Measurements from ENCODE around the gene NKPD1. TPM values are rescaled to one million over a fixed set of nuclear protein-coding genes. Genes with fewer than 3 reads are reported as not detected.

NKPD1 gene
- total and polyA plus RNA-seq, 10 of the 15 experiments (the other 5 are each of a cell fraction or from before 2014, with no cell fraction given): 0.05 to 0.18 (median 0.06) TPM; not detected in 7

DNA sequence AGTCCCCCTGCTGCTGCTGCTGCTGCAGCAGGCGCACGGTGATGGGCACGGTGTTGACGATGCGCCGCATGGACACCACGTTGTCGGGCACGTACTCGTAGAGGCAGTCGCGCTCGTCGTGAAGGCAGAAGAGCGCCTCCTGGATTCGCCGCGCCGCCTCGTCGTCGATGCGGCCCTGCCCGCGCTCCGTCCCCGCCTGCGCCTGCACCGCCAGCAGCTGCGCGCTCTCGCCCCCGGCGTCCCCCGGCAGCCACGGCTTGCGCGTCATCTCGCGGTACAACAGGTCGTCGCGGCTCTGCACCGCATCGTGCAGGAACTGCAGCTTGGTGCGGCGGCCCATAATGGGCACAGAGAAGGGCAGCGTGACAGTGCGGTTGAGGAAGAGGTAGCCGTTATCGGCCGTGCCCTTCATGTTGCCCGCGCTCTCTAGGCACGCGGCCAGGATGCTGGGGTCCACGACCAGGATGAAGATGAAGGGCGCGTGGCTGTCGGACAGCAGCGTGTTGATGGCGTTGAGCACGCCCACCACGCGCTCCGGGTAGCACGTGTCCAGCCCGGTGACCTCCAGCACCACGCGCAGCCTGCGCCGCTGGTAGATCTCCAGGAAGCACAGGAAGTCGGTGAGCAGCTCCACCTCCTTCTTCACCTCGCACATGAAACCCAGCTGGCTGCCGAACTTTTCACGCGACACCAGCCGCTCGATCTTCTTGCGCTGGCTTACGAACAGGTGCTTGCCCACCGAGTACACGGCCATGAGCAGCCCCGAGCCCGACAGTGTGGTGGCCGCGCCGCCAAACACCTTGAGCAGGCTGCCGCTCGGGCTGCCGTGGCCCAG, 8.1 kb downstream of the NKPD1 start (continued):
- TF ChIP-seq TBL1XR1 (IDR thresholded peaks at IDR 0.05; ENCODE audit: low read depth, low read length) (no peak), MYC (IDR thresholded peaks at IDR 0.05; ENCODE audit: insufficient read depth, insufficient read length, insufficient replicate concordance, low read length, severe bottlenecking) (peak; percentile 80), BCL11A (IDR thresholded peaks at IDR 0.05; ENCODE audit: low read depth, low read length) (no peak), HDAC6 (IDR thresholded peaks at IDR 0.05; ENCODE audit: unreplicated experiment) (peak; percentile 73), NFYA (IDR thresholded peaks at IDR 0.05; ENCODE audit: borderline replicate concordance, low read depth, low read length) (no peak)
- TF ChIP-seq, protein P1, sequence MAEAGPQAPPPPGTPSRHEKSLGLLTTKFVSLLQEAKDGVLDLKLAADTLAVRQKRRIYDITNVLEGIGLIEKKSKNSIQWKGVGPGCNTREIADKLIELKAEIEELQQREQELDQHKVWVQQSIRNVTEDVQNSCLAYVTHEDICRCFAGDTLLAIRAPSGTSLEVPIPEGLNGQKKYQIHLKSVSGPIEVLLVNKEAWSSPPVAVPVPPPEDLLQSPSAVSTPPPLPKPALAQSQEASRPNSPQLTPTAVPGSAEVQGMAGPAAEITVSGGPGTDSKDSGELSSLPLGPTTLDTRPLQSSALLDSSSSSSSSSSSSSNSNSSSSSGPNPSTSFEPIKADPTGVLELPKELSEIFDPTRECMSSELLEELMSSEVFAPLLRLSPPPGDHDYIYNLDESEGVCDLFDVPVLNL (IDR thresholded peaks at IDR 0.05; ENCODE audit: low read depth, low read length): no peak

DNA sequence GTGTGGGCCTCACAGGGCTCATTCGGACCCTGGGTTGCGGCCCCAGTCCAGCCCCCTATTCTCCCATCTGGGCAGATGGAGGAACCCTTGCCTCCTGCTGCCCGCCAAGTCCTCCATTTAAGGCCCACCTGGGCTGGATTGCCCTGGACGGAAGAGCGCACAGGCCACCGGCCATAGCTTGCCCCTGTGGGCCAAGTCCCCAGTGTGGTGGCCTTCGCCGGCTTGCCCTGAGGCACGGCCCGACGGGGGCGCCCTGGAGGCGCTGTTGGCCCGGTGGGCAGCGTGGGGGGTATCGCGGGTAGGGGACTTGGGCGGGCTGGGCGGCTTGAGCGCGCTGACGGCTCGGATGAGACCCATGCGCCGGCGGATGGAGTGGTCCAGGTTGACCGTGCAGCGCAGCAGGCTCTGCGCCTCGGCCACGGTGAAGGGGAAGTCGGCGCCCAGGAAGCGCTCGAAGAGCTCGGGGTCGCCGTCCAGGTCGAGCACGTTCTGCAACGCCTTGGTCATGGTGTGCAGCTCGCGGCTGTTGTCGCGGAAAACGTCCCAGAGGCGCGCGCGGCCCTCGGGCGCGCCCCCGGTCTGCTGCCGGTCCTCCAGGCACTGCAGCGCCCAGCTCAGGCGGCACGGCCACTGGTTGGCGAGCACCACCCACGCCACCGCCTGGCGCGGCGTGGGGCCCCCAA, 8.8 kb downstream of the NKPD1 start:
- RAD21 ChIA-PET (ENCODE audit: unreplicated experiment): no interaction called here
- intact Hi-C loops (cut with micrococcal nuclease; ENCODE audit: unreplicated experiment) (no loop called here), in situ Hi-C loops (cut with MboI) (no loop called here)
- no peak overlapping the region for H3K27ac ChIP-seq (ENCODE audit: control insufficient read depth, insufficient read depth)
- 46% methylated on average over 62 of the region's 64 CpGs for WGBS (ENCODE audit: insufficient coverage, insufficient replicate concordance, low lambda C conversion rate, missing lambda C conversion rate)
- no peak overlapping the region for H2AFZ ChIP-seq (ENCODE audit: control insufficient read depth, low read depth, low read length)
- H3K27me3 ChIP-seq (replicated peaks in 1 of 2; ENCODE audit: control insufficient read depth in 2 of 2, insufficient read depth in 2 of 2, low read length in 1 of 2): peaks cover 5 to 9% of the 10 kb centered on the region in 2 experiments; a peak in 3 of 4 replicates
- H3K36me3 ChIP-seq (ENCODE audit: control insufficient read depth in 2 of 2, insufficient read depth in 2 of 2, low read length in 1 of 2): no peaks in the 10 kb centered on the region
- H3K4me2 ChIP-seq (ENCODE audit: control insufficient read depth, insufficient read depth): peak overlapping the region; percentile 74
- no peaks in the 10 kb centered on the region for H4K20me1 ChIP-seq (ENCODE audit: control insufficient read depth, insufficient read depth)
- H3K9ac ChIP-seq (ENCODE audit: control insufficient read depth, insufficient read depth, low read length): no peak overlapping the region
- SMC1A ChIA-PET (ENCODE audit: uncharacterized antibody, unreplicated experiment): no interaction called here
- CTCF ChIA-PET: no interaction called here
- no peak for DNase-seq (ENCODE audit: low read depth, low spot score)
- no peak for FAIRE-seq
- no peak for TF ChIP-seq ASH2L (IDR thresholded peaks at IDR 0.05; ENCODE audit: borderline replicate concordance, low read depth)
- TF ChIP-seq, protein P2, sequence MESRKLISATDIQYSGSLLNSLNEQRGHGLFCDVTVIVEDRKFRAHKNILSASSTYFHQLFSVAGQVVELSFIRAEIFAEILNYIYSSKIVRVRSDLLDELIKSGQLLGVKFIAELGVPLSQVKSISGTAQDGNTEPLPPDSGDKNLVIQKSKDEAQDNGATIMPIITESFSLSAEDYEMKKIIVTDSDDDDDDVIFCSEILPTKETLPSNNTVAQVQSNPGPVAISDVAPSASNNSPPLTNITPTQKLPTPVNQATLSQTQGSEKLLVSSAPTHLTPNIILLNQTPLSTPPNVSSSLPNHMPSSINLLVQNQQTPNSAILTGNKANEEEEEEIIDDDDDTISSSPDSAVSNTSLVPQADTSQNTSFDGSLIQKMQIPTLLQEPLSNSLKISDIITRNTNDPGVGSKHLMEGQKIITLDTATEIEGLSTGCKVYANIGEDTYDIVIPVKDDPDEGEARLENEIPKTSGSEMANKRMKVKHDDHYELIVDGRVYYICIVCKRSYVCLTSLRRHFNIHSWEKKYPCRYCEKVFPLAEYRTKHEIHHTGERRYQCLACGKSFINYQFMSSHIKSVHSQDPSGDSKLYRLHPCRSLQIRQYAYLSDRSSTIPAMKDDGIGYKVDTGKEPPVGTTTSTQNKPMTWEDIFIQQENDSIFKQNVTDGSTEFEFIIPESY (IDR thresholded peaks at IDR 0.05): no peak
- no peak for TF ChIP-seq ZNF207 (IDR thresholded peaks at IDR 0.05; ENCODE audit: borderline replicate concordance)
- TF ChIP-seq EGR1 (IDR thresholded peaks at IDR 0.05; ENCODE audit: borderline replicate concordance in 1 of 2, low read depth in 2 of 2, low read length in 2 of 2): no peak
- TF ChIP-seq, protein P3, sequence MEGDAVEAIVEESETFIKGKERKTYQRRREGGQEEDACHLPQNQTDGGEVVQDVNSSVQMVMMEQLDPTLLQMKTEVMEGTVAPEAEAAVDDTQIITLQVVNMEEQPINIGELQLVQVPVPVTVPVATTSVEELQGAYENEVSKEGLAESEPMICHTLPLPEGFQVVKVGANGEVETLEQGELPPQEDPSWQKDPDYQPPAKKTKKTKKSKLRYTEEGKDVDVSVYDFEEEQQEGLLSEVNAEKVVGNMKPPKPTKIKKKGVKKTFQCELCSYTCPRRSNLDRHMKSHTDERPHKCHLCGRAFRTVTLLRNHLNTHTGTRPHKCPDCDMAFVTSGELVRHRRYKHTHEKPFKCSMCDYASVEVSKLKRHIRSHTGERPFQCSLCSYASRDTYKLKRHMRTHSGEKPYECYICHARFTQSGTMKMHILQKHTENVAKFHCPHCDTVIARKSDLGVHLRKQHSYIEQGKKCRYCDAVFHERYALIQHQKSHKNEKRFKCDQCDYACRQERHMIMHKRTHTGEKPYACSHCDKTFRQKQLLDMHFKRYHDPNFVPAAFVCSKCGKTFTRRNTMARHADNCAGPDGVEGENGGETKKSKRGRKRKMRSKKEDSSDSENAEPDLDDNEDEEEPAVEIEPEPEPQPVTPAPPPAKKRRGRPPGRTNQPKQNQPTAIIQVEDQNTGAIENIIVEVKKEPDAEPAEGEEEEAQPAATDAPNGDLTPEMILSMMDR (IDR thresholded peaks at IDR 0.05 in 2 of 3, conservative IDR thresholded peaks at IDR 0.05 in 1 of 3; ENCODE audit: control insufficient read depth in 2 of 3, extremely low read depth in 1 of 3, insufficient read depth in 1 of 3, low read depth in 3 of 3, low read length in 3 of 3): 0 out of 6 replicates have a peak, but pooled peaks of 1 of the 3 experiments have one; percentile 5
- ATAC-seq: no peak
- no peak overlapping the region for H3K4me3 ChIP-seq
- POLR2A ChIA-PET: no interaction called here
- peaks cover 14% of the 10 kb centered on the region for H3K4me1 ChIP-seq (ENCODE audit: control insufficient read depth, insufficient read depth, low read length)
- H3K79me2 ChIP-seq (ENCODE audit: control insufficient read depth, insufficient read depth, low read length): no peaks in the 10 kb centered on the region
- BruUV-seq (replicated peaks): no TSS peak
- no peaks in the 10 kb centered on the region; the same call in 2 of the 3 replicates for H3K9me3 ChIP-seq (replicated peaks; ENCODE audit: control insufficient read depth, insufficient read depth, low read length)
